NT2/D1 (cell line): Measurements from ENCODE around the gene NRXN3.

Experiments
- SUZ12 ChIP-seq: IDR thresholded peaks from 2 replicates; pipeline ENCODE4 v1.6.1; 2011; ENCODE audit not compliant: insufficient read length, insufficient read depth; ENCODE audit errors: extremely low read depth
- YY1 ChIP-seq: IDR thresholded peaks from 2 replicates; pipeline ENCODE4 v1.6.1; 2011; ENCODE audit not compliant: insufficient read length, insufficient read depth
- ZNF274 ChIP-seq: IDR thresholded peaks from 2 replicates; pipeline ENCODE4 v1.6.1; 2011; ENCODE audit warnings: mild to moderate bottlenecking, low read depth, low read length

DNA sequence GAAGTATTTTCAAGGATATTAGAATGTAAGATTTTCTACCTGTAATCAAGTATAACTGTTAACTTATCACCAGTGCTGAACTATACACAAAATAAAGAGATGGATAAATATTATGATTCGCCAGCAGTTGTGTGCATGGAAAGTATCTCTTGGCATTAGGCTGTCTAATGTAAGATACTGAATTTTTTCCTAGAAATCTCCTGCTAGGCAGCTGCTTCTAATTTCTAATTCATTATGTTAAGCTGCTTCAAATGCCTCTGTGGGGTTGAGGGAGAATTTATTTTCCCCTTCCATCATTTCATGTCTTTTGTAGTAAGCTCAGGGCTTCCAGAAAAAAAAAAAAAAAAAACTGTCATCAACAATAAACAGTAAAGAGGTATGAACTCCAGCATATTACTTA, 1525.1 kb downstream of the NRXN3 start:
- TF ChIP-seq YY1 = no peak
- no peak for TF ChIP-seq SUZ12
- no peak for TF ChIP-seq ZNF274
